ENCODE measurements around the gene TOP2A.

TOP2A gene

GRCh38 chr17:40437095-40437732 lies 19.5 kb upstream of the TOP2A start:
- no peak for DNase-seq (ENCODE audit: low read depth, low spot score)
- H3K9ac ChIP-seq (ENCODE audit: insufficient read length), result no peak overlapping the region
- H3K36me3 ChIP-seq (ENCODE audit: insufficient read depth, low read length), result no peaks in the 10 kb centered on the region
- TF ChIP-seq EZH2 (IDR thresholded peaks at IDR 0.05), result no peak
- TF ChIP-seq FOXP2 (optimal IDR thresholded peaks at IDR 0.05; ENCODE audit: control extremely low read depth, extremely low read length, insufficient read depth), result no peak
- TF ChIP-seq POLR2AphosphoS5 (IDR thresholded peaks at IDR 0.05; ENCODE audit: borderline replicate concordance, low read depth, low read length), result no peak
- H3K9me3 ChIP-seq (ENCODE audit: low read depth, low read length), result no peaks in the 10 kb centered on the region
- no peak overlapping the region for H3K27ac ChIP-seq
- no peak overlapping the region for H3K4me3 ChIP-seq

GRCh38 chr17:40436636-40437035 lies 18.9 kb upstream of the TOP2A start:
- TF ChIP-seq POLR2AphosphoS5 (IDR thresholded peaks at IDR 0.05; ENCODE audit: borderline replicate concordance, low read depth, low read length) (no peak), EZH2 (IDR thresholded peaks at IDR 0.05) (no peak), FOXP2 (optimal IDR thresholded peaks at IDR 0.05; ENCODE audit: control extremely low read depth, extremely low read length, insufficient read depth) (no peak)
- H3K9ac ChIP-seq (ENCODE audit: insufficient read length), result no peak overlapping the region
- no peak for DNase-seq (ENCODE audit: low read depth, low spot score)
- no peaks in the 10 kb centered on the region for H3K36me3 ChIP-seq (ENCODE audit: insufficient read depth, low read length)
- no peaks in the 10 kb centered on the region for H3K9me3 ChIP-seq (ENCODE audit: low read depth, low read length)
- no peak overlapping the region for H3K27ac ChIP-seq
- H3K4me3 ChIP-seq, result no peak overlapping the region

GRCh38 chr17:40433551-40434415 lies 16.1 kb upstream of the TOP2A start:
- Histone ChIP-seq H3K36me3 (ENCODE audit: insufficient read depth, low read length) (no peaks in the 10 kb centered on the region), H3K9ac (ENCODE audit: insufficient read length) (peak overlapping the region; percentile 51), H3K4me3 (peak overlapping the region; percentile 25; the same call in 1 of the 2 replicates), H3K27ac (peak overlapping the region; percentile 85), H3K9me3 (ENCODE audit: low read depth, low read length) (no peaks in the 10 kb centered on the region)
- DNase-seq (ENCODE audit: low read depth, low spot score), result no peak
- TF ChIP-seq POLR2AphosphoS5 (IDR thresholded peaks at IDR 0.05; ENCODE audit: borderline replicate concordance, low read depth, low read length) (no peak), EZH2 (IDR thresholded peaks at IDR 0.05) (no peak)

GRCh38 chr17:40432864-40433528 lies 15.3 kb upstream of the TOP2A start:
- peak overlapping the region; percentile 51 for H3K9ac ChIP-seq (ENCODE audit: insufficient read length)
- no peak for TF ChIP-seq POLR2AphosphoS5 (IDR thresholded peaks at IDR 0.05; ENCODE audit: borderline replicate concordance, low read depth, low read length)
- TF ChIP-seq FOXP2 (optimal IDR thresholded peaks at IDR 0.05; ENCODE audit: control extremely low read depth, extremely low read length, insufficient read depth), result no peak
- TF ChIP-seq EZH2 (IDR thresholded peaks at IDR 0.05), result no peak
- DNase-seq (ENCODE audit: low read depth, low spot score), result no peak

GRCh38 chr17:40431231-40431602 lies 13.5 kb upstream of the TOP2A start:
- H3K9ac ChIP-seq (ENCODE audit: insufficient read length), result no peak overlapping the region
- TF ChIP-seq FOXP2 (optimal IDR thresholded peaks at IDR 0.05; ENCODE audit: control extremely low read depth, extremely low read length, insufficient read depth) (no peak), POLR2AphosphoS5 (IDR thresholded peaks at IDR 0.05; ENCODE audit: borderline replicate concordance, low read depth, low read length) (no peak), EZH2 (IDR thresholded peaks at IDR 0.05) (no peak)
- no peak for DNase-seq (ENCODE audit: low read depth, low spot score)

More at GRCh38 chr17:40432864-40433528, 15.3 kb upstream of the TOP2A start:
- Histone ChIP-seq H3K36me3 (ENCODE audit: insufficient read depth, low read length) (no peaks in the 10 kb centered on the region), H3K27ac (peak overlapping the region; percentile 85), H3K4me3 (no peak overlapping the region), H3K9me3 (ENCODE audit: low read depth, low read length) (no peaks in the 10 kb centered on the region)

GRCh38 chr17:40430272-40431230 lies 12.9 kb upstream of the TOP2A start:
- Histone ChIP-seq H3K9me3 (ENCODE audit: low read depth, low read length) (no peaks in the 10 kb centered on the region), H3K9ac (ENCODE audit: insufficient read length) (no peak overlapping the region), H3K27ac (no peak overlapping the region), H3K4me3 (no peak overlapping the region), H3K36me3 (ENCODE audit: insufficient read depth, low read length) (no peaks in the 10 kb centered on the region)
- DNase-seq (ENCODE audit: low read depth, low spot score), result no peak
- TF ChIP-seq EZH2 (IDR thresholded peaks at IDR 0.05) (no peak), FOXP2 (optimal IDR thresholded peaks at IDR 0.05; ENCODE audit: control extremely low read depth, extremely low read length, insufficient read depth) (no peak), POLR2AphosphoS5 (IDR thresholded peaks at IDR 0.05; ENCODE audit: borderline replicate concordance, low read depth, low read length) (no peak)

More at GRCh38 chr17:40431231-40431602, 13.5 kb upstream of the TOP2A start:
- H3K4me3 ChIP-seq, result no peak overlapping the region
- no peak overlapping the region for H3K27ac ChIP-seq
- no peaks in the 10 kb centered on the region for H3K36me3 ChIP-seq (ENCODE audit: insufficient read depth, low read length)
- no peaks in the 10 kb centered on the region for H3K9me3 ChIP-seq (ENCODE audit: low read depth, low read length)

- TF ChIP-seq POLR2AphosphoS5 (IDR thresholded peaks at IDR 0.05; ENCODE audit: borderline replicate concordance, low read depth, low read length), result no peak
- no peak for TF ChIP-seq EZH2 (IDR thresholded peaks at IDR 0.05)
- no peak for TF ChIP-seq FOXP2 (optimal IDR thresholded peaks at IDR 0.05; ENCODE audit: control extremely low read depth, extremely low read length, insufficient read depth)
- Histone ChIP-seq H3K36me3 (ENCODE audit: insufficient read depth, low read length) (no peaks in the 10 kb centered on the region), H3K27ac (peak overlapping the region; percentile 74; the same call in 1 of the 2 replicates)
Observed at GRCh38 chr17:40427002-40427491, 9.4 kb upstream of the TOP2A start.

More at GRCh38 chr17:40427002-40427491, 9.4 kb upstream of the TOP2A start:
- H3K9ac ChIP-seq (ENCODE audit: insufficient read length), result no peak overlapping the region
- DNase-seq (ENCODE audit: low read depth, low spot score), result no peak
- H3K4me3 ChIP-seq, result no peak overlapping the region
- no peaks in the 10 kb centered on the region for H3K9me3 ChIP-seq (ENCODE audit: low read depth, low read length)
